ENCODE results near the gene ERC2. TPM values are rescaled to one million over a fixed set of nuclear protein-coding genes. Genes with fewer than 3 reads are reported as not detected.

Gene ERC2
- total RNA-seq, 1 donor from 2014 or later: 0.76 TPM

DNA sequence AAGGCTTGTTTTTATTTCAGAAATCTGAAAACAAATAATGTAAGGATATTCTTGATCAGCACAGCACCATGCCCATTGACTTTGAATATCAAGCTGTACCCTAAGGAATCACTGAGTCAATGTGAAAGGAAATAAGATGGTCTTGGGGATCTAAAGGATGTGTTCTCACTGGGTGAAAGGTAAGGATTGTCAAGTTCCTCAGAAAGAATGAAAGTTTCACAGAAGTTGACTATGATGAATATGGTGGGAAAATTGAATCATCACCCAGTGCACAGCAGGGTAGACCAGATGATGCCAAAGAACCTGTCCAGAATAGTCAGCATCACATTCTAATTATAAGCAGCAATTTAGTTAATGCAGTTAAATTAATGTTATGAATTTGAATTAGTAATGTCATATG lies 16.2 kb downstream of the ERC2 start:
- DNase-seq (ENCODE audit: missing footprints): no peak
- intact Hi-C loops (cut with DNase I): no loop called here
- no peak for ATAC-seq

DNA sequence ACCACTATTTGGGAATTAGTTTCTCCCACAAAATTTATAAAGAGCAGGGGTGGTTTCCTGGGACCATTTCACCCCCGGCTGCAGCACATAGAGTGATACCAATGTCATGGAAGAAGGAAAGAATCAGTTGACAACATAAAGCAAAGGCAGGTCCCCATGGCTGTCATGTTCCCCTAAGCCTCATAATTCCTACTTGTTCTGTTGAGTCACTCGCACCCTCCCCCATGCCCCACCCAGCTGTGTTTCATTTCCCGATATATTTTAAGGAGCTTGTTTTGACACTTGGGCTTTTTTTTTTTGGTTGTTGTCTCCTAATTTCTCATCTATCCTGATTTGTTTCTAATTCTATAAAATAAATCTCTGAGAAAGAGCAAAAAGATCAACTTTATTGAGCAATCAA lies 24.9 kb downstream of the ERC2 start:
- ATAC-seq (no peak), DNase-seq (ENCODE audit: missing footprints) (no peak)
- intact Hi-C loops (cut with DNase I): no loop called here

GRCh38 chr3:56428667-56429066 lies 39.6 kb downstream of the ERC2 start:
- intact Hi-C loops (cut with DNase I): no loop called here
- DNase-seq (ENCODE audit: missing footprints) (no peak), ATAC-seq (no peak)

- intact Hi-C loops (cut with DNase I): no loop called here
- no peak for ATAC-seq
- no peak for DNase-seq (ENCODE audit: missing footprints)
These were observed 43.4 kb downstream of the ERC2 start for GRCh38 chr3:56424885-56425284.

DNA sequence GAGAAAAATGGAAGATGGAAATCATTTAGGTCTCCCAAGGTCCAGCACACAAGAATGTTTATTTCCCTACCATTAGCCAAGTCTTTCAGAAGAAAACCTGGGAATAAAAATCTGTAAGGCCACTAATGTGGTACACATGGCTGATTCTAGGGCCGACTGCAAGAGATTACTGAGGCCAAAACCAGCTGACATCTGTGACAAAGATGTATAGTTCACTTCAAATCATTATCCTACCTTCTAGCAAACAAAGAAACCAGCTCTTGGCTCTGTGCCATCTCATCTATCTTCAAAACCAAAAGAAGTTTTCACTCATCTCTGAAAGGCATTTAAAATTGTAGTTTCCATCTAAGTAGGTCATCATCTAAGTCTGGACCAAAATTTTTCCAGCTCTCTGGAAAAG lies 43.9 kb downstream of the ERC2 start:
- intact Hi-C loops (cut with DNase I): no loop called here
- DNase-seq (ENCODE audit: missing footprints): no peak
- no peak for ATAC-seq

DNA sequence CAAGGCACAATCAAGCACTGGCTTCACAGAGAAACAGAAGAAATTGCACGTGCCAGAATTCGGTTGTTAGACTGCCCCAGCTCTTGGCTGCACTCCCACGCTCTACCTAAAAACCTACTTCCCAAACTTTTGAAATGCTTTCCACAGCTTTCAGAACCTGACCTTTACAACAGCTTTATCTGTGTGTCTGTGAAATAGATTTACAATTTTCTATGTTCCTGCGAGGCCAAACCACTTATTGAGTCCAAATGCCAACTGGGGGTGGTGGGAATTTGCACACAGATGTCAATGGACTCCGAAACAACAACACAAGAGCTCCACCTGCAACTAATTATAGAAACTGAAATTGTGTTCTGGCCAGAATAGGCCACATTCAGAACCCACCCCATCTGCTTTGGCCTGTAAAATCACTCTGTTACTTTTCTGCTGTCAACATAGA lies 44.6 kb downstream of the ERC2 start:
- no peak for ATAC-seq
- intact Hi-C loops (cut with DNase I): no loop called here
- DNase-seq (ENCODE audit: missing footprints): no peak

- no peak for ATAC-seq
- intact Hi-C loops (cut with DNase I): no loop called here
These were observed 46.0 kb downstream of the ERC2 start for GRCh38 chr3:56422316-56422715.

DNA sequence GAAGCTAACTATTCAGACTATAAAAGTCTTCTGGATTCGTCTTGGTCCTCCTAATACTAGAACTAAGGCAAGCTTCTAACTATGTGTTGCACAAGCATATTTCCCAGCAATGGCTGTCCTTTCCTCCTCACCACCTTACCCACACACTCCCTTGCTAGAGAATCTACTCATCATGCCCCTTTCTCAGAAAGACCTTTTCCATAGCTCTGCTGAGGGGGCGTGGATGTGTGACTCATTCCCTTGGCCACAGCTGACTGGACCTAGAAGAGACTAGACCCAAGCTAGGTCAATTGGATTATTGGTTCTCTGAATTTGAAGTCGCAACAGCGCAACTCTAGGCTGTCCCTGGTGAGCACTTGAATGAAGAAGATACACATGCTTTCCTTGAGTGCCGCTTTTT lies 47.1 kb downstream of the ERC2 start:
- DNase-seq (ENCODE audit: missing footprints) (no peak), ATAC-seq (no peak)
- intact Hi-C loops (cut with DNase I): no loop called here

More at GRCh38 chr3:56422316-56422715, 46.0 kb downstream of the ERC2 start:
- no peak for DNase-seq (ENCODE audit: missing footprints)

GRCh38 chr3:56415652-56416051 lies 52.6 kb downstream of the ERC2 start:
- ATAC-seq (no peak), DNase-seq (ENCODE audit: missing footprints) (no peak)
- intact Hi-C loops (cut with DNase I): no loop called here

DNA sequence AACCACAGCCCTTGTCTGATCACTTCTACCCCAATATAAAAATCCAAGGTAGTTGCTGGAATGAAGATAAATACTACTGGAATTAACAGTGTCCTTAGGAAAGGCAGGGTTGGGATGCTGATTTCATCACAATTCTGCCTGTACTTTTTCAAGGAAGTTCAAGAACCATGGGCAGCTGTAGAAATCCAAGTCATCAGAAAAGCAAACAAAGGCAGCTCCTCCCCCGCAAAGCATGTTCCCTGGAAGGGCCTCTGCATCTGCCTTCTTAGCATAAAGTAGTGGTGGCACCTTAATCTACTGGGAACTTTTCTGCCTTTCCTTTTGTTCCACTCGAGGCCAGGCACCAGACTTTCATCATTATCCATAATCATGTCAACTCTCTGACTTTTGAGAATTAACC lies 54.4 kb downstream of the ERC2 start:
- intact Hi-C loops (cut with DNase I): no loop called here
- ATAC-seq: no peak

DNA sequence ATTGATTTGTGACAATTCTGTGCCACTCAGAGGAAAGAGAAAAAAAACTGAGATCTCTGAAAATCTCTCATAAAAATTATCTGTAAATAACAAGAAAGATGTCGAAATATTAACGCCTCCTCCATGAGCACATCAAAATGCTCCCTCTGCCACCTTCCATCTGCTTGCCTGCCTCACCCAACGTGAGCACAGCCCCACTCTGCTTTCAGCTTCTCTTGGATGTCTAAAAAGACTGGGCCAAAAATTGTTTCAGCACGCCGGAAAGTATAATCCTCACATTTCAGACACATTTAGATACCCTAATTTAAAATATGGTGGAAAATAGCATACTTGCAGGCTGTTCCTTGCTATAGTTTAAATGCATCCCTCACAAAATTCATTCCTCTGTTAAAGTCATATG lies 57.1 kb downstream of the ERC2 start:
- intact Hi-C loops (cut with DNase I): no loop called here
- ATAC-seq (no peak), DNase-seq (ENCODE audit: missing footprints) (no peak)

More for the DNA sequence above, 54.4 kb downstream of the ERC2 start:
- DNase-seq (ENCODE audit: missing footprints): no peak

DNA sequence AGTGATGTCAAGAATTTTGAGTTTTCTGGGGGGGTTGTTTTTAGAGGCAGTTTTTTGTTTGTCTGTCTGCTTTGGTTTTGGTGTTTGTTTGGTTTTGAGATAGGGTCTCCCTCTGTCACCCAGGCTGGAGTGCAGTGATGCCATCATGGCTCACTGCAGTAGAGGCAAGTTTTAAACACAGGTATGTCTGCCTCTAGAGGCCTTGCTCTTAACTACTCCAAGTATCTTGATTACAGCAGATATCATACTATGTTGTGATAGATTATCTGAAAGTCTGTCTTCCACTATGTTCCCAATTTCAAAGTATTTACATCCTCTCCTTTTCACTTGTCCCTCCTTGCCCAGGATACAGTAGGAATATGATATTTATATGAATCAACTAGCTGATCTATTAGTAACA lies 57.7 kb downstream of the ERC2 start:
- DNase-seq (ENCODE audit: missing footprints): no peak
- ATAC-seq: no peak
- intact Hi-C loops (cut with DNase I): no loop called here

- DNase-seq (ENCODE audit: missing footprints) (no peak), ATAC-seq (no peak)
- intact Hi-C loops (cut with DNase I): no loop called here
These were observed 58.5 kb downstream of the ERC2 start for GRCh38 chr3:56409790-56410189.

GRCh38 chr3:56408761-56409196 lies 59.5 kb downstream of the ERC2 start:
- intact Hi-C loops (cut with DNase I): no loop called here
- no peak for ATAC-seq
- DNase-seq (ENCODE audit: missing footprints): no peak

GRCh38 chr3:56406826-56407515 lies 61.3 kb downstream of the ERC2 start:
- intact Hi-C loops (cut with DNase I): no loop called here
- ATAC-seq (no peak), DNase-seq (ENCODE audit: missing footprints) (no peak)

DNA sequence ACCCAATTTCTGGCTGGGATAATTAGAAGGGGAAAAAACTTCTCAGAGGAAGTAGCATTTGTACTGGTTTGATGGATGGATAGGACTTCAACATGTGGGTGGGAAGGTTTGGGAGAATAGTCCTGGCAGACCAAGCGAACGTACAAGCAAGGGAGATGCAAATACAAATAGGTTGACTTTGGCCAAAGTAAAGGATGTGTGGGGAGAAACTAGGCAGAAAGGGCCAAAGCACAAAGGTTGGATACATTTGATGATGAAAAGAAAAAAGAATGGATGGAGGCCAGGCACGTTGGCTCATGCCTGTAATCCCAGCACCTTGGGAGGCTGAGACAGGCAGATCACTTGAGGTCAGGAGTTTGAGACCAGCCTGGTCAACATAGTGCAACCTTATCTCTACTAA lies 63.4 kb downstream of the ERC2 start:
- ATAC-seq (no peak), DNase-seq (ENCODE audit: missing footprints) (no peak)
- intact Hi-C loops (cut with DNase I): no loop called here

DNA sequence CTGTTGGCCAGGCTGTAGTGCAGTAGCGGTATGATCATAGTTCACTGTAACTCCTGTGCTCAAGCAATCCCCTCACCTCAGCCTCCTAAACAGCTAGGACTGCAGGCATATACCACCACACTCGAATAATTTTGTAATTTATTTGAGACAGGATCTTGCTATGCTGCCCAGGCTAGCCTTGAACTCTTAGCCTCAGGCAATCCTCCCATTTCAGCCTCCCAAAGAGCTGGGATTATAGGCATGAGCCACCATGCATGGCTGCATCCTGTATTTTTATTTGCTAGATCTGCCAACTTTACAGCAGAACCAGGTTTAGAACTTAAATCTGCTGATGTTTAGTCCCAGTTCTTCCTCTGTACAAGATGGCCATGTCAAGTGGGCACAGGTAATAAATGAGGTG lies 69.6 kb downstream of the ERC2 start:
- DNase-seq (ENCODE audit: missing footprints) (no peak), ATAC-seq (no peak)
- intact Hi-C loops (cut with DNase I): no loop called here

DNA sequence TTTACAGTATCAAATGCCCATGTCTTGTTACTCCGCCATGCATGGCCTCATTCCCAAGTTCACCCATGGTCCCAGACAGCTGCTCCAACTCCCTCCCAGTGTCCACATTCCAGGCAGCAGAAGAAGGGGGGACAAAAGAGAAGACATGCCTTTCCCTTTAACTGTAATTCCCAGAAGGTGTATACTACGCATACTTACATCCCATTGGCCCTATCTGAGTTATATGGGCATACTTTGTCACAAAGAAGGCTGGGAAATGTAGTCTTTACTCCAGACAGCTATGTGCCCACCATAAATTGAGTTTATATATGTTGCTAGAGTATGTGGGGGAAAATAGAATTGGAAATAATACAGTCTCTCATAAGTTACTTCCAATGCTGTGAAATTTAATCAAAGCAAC lies 70.5 kb downstream of the ERC2 start:
- ATAC-seq (no peak), DNase-seq (ENCODE audit: missing footprints) (no peak)
- intact Hi-C loops (cut with DNase I): no loop called here

DNA sequence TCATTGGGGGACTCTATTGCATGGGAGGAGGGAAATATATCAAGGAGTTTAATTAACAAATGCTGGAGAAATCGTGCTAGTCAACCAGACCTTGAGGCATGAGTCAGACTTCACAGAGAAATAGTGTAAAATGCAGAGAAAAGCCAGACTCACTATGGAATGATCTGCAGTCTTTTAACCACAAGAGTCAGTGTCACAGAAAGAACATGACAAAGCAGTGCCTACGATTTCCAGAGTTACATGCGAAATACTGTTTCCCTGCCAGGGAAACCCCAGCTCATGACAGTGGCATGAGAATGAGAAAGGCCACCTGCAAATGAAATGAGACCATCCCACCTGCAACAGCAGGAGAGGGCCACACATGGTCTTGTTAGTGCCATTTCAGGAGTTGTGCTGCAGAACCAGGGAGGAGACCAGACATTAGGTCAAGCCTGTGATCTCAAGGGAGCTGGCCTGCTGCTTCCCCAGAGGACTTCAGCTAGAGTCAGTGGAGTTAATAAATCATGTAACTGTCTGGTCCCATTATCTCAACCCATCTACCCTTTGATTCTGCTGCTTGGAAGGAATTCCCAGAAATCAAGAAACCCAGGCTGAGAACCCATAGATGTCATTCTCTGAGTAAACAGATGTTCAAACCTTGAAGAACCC lies 79.0 kb downstream of the ERC2 start:
- no peak for ATAC-seq
- no peak for DNase-seq (ENCODE audit: missing footprints)
- intact Hi-C loops (cut with DNase I): no loop called here

DNA sequence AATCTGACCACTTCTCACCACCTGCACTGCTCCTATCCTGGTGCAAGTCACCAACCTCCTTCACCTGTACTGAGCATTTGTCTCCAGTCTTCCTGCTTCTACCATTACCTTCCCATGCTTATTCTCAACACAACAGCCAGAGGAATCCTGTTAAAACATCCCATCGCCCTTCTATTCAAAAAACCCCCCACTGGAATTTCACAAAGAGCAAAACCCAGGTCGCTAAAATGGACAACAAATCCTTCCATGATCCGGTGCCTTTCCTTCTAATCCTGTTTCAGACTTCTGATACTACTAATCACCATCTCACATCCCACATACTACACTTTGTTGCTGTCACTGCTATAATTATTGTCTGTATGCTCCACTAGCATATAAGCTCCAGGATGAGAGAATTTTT lies 85.2 kb downstream of the ERC2 start:
- intact Hi-C loops (cut with DNase I): no loop called here
- ATAC-seq (no peak), DNase-seq (ENCODE audit: missing footprints) (no peak)

Measured in Right ventricle myocardium inferior (tissue), 1 donor.